Osteoblast (primary cell): ENCODE measurements around the gene FAM13A. TPM values are rescaled to one million over a fixed set of nuclear protein-coding genes. Genes with fewer than 3 reads are reported as not detected.

Experiments used
- DNase-seq: peaks from one replicate; pipeline ENCODE4 v3.0.0; 2011; ENCODE audit warnings: low spot score, mixed read lengths; ENCODE audit not compliant: insufficient read length; ENCODE audit errors: missing footprints
- H2AFZ ChIP-seq: 2 replicates; pipeline ENCODE4 v1.6.0; 2011; ENCODE audit warnings: mild to moderate bottlenecking, low read length
- H3K27ac ChIP-seq: 2 replicates; pipeline ENCODE4 v1.5.1; 2011; ENCODE audit warnings: mild to moderate bottlenecking, low read depth, low read length, moderate library complexity
- H3K27me3 ChIP-seq: 2 replicates; pipeline ENCODE4 v1.6.0; 2012; ENCODE audit warnings: mild to moderate bottlenecking, control low read depth, inconsistent platforms, low read length, moderate library complexity; ENCODE audit not compliant: insufficient read depth
- H3K36me3 ChIP-seq: 2 replicates; pipeline ENCODE4 v1.5.1; 2011; ENCODE audit warnings: mild to moderate bottlenecking, low read length, control low read depth, moderate library complexity; ENCODE audit not compliant: insufficient read depth
- H3K4me1 ChIP-seq: 2 replicates; pipeline ENCODE4 v1.5.1; 2011; ENCODE audit warnings: mild to moderate bottlenecking, low read length, control low read depth, moderate library complexity; ENCODE audit not compliant: insufficient read depth
- H3K4me2 ChIP-seq: 2 replicates; pipeline ENCODE4 v1.6.0; 2011; ENCODE audit warnings: mild to moderate bottlenecking, low read length; ENCODE audit not compliant: insufficient read depth
- H3K4me3 ChIP-seq: fragments of 200-600 bp; sonication (generic); 3 replicates; pipeline ENCODE4 v1.5.1; 2012; ENCODE audit warnings: mild to moderate bottlenecking, low read length, inconsistent platforms; ENCODE audit not compliant: insufficient read depth
- H3K79me2 ChIP-seq: 2 replicates; pipeline ENCODE4 v1.6.0; 2012; ENCODE audit warnings: mild to moderate bottlenecking, low read length, control low read depth, inconsistent platforms; ENCODE audit not compliant: insufficient read depth
- H3K9me3 ChIP-seq: 2 replicates; pipeline ENCODE4 v1.5.1; 2011; ENCODE audit warnings: low read depth, low read length, control low read depth
- H4K20me1 ChIP-seq: 2 replicates; pipeline ENCODE4 v1.6.0; 2012; ENCODE audit warnings: mild to moderate bottlenecking, low read length, control low read depth; ENCODE audit not compliant: insufficient read depth
- total RNA-seq: library from RNA; depleted of rRNA; stranded (reverse); fragments of >200 nt; gene quantifications from 2 replicates; pipeline ENCODE4 v1.2.3, GENCODE V29; 2012
- TF ChIP-seq, protein P1 (sequence below): IDR thresholded peaks from 2 replicates; pipeline ENCODE4 v1.5.1; 2011; ENCODE audit warnings: mild to moderate bottlenecking, low read depth, low read length, moderate library complexity; ENCODE audit errors: extremely low read depth

Gene FAM13A
- total RNA-seq, 1 donor: 18.8 TPM

DNA sequence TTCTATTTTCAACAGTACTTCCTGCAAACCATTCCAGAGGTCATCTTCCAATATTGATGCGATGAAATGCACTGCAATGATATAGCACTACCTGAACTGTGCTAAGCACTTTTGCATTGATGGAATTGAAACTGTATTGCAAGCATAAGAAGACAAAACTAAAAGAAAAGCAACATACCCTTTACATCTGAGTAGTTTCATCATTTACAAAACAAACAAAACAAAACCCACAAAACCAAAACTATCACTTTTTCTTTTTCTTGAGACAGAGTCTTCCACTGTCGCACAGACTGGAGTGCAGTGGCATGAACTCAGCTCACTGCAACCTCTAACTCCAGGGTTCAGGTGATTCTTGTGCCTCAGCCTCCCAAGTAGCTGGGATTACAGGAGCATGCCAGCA is 239.2 kb downstream of the FAM13A start:
- H3K36me3 ChIP-seq: no peaks in the 10 kb centered on the region
- H3K4me3 ChIP-seq: no peak overlapping the region
- no peaks in the 10 kb centered on the region for H3K79me2 ChIP-seq
- H2AFZ ChIP-seq: no peak overlapping the region
- H3K27me3 ChIP-seq: no peaks in the 10 kb centered on the region
- no peak overlapping the region for H3K27ac ChIP-seq
- TF ChIP-seq, protein P1, sequence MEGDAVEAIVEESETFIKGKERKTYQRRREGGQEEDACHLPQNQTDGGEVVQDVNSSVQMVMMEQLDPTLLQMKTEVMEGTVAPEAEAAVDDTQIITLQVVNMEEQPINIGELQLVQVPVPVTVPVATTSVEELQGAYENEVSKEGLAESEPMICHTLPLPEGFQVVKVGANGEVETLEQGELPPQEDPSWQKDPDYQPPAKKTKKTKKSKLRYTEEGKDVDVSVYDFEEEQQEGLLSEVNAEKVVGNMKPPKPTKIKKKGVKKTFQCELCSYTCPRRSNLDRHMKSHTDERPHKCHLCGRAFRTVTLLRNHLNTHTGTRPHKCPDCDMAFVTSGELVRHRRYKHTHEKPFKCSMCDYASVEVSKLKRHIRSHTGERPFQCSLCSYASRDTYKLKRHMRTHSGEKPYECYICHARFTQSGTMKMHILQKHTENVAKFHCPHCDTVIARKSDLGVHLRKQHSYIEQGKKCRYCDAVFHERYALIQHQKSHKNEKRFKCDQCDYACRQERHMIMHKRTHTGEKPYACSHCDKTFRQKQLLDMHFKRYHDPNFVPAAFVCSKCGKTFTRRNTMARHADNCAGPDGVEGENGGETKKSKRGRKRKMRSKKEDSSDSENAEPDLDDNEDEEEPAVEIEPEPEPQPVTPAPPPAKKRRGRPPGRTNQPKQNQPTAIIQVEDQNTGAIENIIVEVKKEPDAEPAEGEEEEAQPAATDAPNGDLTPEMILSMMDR: no peak
- H4K20me1 ChIP-seq: no peaks in the 10 kb centered on the region
- no peak for DNase-seq
- H3K9me3 ChIP-seq: no peaks in the 10 kb centered on the region
- H3K4me1 ChIP-seq: peaks cover 18% of the 10 kb centered on the region
- no peak overlapping the region for H3K4me2 ChIP-seq

DNA sequence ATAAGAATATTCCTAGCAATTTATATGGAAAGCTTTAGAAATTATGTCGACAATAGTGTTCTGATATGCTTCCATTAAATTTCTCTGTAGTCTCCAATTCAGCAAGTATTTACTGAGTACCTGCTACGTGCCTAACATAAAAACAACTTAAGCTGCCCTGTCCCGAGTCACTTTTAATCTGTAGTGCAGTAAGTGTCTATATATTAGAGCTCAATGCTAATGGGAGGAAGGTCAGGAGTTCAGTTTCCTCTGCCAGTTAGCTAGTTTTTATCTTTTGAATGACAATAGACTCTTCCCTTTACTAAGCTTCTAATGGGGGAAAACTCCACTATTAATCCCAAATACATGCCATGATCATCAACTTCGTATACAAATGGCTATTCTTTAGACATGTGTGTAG is 240.6 kb downstream of the FAM13A start:
- Histone ChIP-seq H3K4me3 (no peak overlapping the region), H4K20me1 (no peaks in the 10 kb centered on the region), H3K4me1 (peaks cover 11% of the 10 kb centered on the region), H3K9me3 (no peaks in the 10 kb centered on the region), H3K27me3 (no peaks in the 10 kb centered on the region), H3K36me3 (no peaks in the 10 kb centered on the region), H2AFZ (no peak overlapping the region), H3K27ac (no peak overlapping the region), H3K79me2 (no peaks in the 10 kb centered on the region), H3K4me2 (no peak overlapping the region)
- TF ChIP-seq, protein P1: no peak
- DNase-seq: no peak

DNA sequence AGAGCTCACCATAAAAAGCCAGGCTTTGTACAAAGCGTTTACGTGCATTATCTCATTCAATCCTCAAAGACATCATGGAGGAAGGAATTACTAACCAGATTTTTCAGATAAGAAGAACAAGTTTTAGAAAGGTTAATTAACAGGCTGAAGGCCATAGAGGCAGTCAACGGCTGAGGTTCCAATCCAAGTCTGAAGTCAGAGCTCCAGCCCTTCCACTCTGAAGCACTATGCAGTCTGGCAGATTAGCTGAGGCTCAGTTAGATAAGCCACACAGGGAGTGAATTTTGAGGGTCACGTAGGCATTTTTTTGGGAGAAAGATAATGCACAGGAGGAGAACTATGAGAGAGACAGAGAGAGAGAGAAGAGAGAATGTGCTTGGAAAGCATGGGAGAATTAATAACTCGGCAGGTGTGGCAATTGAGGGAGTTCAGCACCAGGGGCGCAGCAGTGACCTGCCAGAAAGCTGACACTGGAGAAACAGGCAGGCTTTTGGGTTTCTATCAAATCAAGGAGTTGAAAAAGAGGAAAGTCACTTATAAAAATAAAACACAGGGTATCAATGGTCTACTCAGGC is 242.9 kb downstream of the FAM13A start:
- H3K4me1 ChIP-seq: peaks cover 8% of the 10 kb centered on the region
- H4K20me1 ChIP-seq: no peaks in the 10 kb centered on the region
- no peaks in the 10 kb centered on the region for H3K27me3 ChIP-seq
- H3K79me2 ChIP-seq: no peaks in the 10 kb centered on the region
- TF ChIP-seq, protein P1: no peak
- no peak overlapping the region for H2AFZ ChIP-seq
- H3K9me3 ChIP-seq: no peaks in the 10 kb centered on the region
- DNase-seq: no peak
- H3K36me3 ChIP-seq: no peaks in the 10 kb centered on the region
- no peak overlapping the region for H3K27ac ChIP-seq
- no peak overlapping the region for H3K4me2 ChIP-seq
- no peak overlapping the region for H3K4me3 ChIP-seq

DNA sequence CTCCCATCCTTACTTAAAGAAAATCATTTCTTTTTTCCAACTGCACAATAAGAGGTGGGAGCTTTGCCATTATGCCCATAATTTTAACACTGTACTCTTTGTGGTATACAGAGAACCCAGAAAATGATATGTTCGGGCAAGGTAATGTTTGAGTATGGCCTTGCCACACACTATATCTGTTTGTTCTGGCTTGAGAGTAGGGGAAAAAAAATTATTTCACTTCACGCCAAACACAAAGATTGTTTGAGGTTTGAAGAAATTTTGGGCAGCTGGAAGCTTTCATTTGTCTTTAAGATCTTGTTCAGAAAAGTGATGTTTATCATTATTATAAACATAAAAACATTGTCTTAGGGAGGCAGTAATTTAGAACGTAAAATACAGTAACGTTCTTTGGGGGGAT is 244.0 kb downstream of the FAM13A start:
- no peak for DNase-seq
- H4K20me1 ChIP-seq: no peaks in the 10 kb centered on the region
- no peaks in the 10 kb centered on the region for H3K36me3 ChIP-seq
- H2AFZ ChIP-seq: no peak overlapping the region
- TF ChIP-seq, protein P1: no peak
- no peak overlapping the region for H3K4me2 ChIP-seq
- no peaks in the 10 kb centered on the region for H3K27me3 ChIP-seq
- H3K9me3 ChIP-seq: no peaks in the 10 kb centered on the region
- no peaks in the 10 kb centered on the region for H3K79me2 ChIP-seq
- H3K4me3 ChIP-seq: no peak overlapping the region
- H3K27ac ChIP-seq: no peak overlapping the region
- H3K4me1 ChIP-seq: peaks cover 2% of the 10 kb centered on the region
